SKM-1 treated with dmso at 0.1 percent for 144 hours (cell line): ENCODE measurements around the gene GUCA1A.

Experiments used
- DNase-seq: peaks from one replicate; lab custom pipeline; 2025; ENCODE audit not compliant: unreplicated experiment; lab: John Stamatoyannopoulos, UW

GUCA1A gene

GRCh38 chr6:42173101-42173500 is at the start of gene GUCA1A:
TSS of gene GUCA1A (plus strand) at chr6:42173364. CDS start at chr6:42173614, 250 bp downstream.
- DNase-seq, result no peak

- DNase-seq, result no peak
These were observed 49.6 kb upstream of the GUCA1A start for GRCh38 chr6:42123379-42124103.

DNA sequence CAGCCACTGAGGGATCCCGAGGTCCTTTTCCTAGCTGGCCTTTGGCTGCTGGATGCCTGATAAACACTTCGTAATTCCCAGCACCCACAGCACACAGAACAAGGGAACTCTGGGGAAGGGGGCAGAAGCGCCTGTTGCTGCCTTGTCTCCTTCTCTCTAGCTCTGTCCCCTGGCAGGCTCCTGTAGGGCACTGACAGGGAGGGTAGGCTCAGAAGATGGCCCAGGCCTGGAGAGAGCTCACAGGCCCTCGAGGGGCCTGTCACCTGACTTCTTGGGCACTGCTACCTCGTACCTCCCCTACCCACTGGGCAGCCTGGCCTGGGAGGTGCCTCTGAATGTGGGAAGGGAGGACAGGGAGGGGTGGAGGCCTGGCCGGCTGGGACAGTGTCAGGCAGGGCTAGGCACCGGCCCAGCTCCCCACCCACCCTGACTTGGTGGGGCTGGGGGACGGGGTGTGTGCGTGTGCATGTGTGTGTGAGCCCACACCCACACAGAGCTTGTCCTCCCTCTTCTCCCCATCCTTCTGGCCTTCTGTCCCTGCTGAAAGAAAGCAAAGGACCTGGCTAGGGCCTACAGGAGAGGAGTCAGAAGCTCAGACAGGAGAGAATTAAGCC is 48.8 kb upstream of the GUCA1A start:
- DNase-seq, result no peak

DNA sequence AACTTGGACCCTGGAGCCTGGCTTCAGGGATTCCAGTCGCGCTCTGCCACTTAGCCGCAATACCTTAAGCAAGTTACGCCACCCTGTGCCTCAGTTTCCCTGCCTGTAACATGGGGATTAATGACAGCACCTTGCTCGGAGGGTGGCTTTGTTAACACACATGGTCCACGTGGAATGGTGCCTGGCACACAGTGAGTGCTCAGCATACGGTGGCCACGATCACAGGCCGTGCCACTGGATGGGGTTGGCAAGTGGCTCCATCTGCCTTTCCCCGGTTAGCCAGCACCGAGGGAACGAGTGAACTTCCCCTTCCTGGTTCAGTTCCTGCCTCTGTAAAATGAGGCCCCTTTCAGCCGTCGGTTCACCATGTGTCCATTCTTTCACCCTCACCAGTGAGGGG is 47.9 kb upstream of the GUCA1A start:
- no peak for DNase-seq

GRCh38 chr6:42125663-42126062 is 47.5 kb upstream of the GUCA1A start:
- DNase-seq, result no peak

DNA sequence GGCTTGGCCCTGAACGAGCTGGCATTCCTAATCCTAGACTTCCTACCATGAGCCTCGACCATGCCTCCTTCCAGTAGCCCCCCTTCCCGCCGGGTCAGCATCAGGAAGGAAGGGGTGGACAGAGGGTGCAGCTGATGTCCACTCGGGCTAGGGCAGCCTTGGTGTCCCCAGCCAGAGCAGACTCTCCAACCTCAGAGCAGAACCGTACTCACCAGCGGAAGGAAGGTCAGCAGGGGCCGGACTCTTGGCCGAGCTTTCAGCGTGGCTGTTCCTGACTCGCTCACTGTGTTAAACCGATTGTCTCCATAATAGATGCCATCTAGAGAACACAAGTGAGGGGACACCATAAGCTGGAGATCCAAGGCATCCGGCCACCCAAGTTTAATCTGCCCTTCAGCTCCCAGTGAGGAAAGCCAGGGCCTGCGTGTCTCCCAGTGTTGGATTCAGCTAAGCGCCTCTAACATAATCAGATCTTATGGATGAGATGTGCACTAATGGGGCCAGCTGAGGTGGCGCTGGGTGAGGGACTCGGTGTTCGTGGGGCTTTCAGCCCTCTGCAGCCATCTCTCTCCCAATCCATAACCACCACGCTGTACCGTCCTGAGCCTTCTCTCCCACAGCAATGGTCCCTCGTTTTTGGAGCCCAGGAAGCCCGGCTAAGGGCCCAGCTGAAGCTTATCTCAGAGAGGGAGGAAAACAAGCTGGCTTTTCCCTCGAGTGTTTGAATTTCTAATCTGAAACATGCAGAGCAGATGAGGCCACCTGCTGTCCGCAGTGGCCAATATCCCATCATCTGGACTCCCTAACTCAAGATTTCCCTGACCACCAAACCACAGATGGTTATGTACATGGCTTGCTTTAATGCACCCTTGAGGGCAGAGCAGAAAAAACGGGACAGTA is 44.5 kb upstream of the GUCA1A start:
- no peak for DNase-seq

DNA sequence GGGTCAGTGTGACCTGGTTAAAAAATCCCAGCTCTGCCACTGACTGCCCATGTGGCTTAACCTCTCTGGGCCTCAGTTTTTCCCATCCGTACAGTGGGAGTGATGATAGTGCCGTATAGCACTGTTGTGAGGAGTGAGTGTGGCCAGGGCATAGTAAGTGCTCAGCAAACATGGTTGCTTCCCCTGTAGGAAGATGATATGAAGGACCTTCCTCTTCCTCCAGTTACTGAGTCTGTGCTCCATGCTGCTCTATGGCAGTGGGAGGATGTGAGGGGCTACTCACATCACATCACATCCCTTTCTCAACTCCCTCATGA is 43.8 kb upstream of the GUCA1A start:
- no peak for DNase-seq

- DNase-seq, result no peak
These were observed 41.6 kb upstream of the GUCA1A start for GRCh38 chr6:42131531-42131930.

DNA sequence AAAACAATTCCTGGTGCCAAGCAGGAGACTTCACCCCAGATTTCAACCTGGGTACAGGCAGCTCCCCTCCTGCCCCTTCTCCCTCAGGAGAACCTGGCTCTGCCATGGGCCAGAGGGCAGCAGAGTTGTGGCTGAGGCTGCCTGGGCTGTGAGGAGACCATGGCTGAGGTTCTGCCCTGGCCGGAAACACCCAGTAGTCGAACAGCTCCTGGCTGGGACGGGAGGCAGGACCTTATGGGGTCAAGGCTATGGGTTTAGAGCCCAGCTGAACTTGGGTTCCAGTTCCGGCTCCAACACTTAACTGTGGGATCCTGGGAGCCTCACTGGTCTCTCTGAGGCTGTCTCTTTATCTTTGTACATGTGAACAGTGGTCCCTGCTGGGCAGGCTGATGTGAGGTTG is 39.2 kb upstream of the GUCA1A start:
- no peak for DNase-seq

DNA sequence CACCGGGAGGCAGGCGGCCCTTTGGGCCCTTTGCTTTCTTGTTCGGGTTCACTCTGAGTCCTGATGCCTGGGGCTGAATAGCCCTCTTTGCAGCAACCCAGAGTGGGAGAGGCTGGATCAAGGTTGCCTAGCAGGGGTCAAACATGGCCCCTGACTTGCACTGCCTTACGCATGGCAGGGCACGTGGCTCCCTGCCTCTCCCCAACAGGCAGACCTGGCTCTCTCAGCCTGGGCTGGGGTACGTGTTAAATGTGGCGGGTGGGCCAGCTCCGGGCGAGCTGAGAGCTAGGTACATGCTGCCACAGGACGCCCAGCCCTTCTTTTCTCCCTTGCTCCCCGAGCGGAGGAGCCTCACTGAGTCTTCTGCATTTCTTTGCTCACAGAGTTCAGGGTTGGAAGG is 38.0 kb upstream of the GUCA1A start:
- DNase-seq, result no peak

DNA sequence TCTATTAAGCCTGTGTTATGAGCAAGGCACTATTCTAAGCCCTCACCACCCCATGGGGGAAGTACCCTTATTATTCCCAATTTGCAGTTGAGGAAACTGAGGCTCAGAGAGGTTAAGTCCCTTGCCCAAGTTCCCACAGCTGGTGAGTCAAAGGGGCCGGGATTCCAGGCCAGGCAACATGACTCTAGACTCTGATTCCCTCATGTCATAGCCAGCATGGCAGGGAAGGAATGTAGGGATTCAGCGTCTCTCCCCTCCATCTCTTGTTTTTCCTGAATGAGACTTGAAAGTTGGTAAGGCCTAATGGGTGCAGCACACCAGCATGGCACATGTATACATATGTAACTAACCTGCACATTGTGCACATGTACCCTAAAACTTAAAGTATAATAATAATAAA is 37.4 kb upstream of the GUCA1A start:
- no peak for DNase-seq

- no peak for DNase-seq
These were observed 36.5 kb upstream of the GUCA1A start for GRCh38 chr6:42136508-42137193.

DNA sequence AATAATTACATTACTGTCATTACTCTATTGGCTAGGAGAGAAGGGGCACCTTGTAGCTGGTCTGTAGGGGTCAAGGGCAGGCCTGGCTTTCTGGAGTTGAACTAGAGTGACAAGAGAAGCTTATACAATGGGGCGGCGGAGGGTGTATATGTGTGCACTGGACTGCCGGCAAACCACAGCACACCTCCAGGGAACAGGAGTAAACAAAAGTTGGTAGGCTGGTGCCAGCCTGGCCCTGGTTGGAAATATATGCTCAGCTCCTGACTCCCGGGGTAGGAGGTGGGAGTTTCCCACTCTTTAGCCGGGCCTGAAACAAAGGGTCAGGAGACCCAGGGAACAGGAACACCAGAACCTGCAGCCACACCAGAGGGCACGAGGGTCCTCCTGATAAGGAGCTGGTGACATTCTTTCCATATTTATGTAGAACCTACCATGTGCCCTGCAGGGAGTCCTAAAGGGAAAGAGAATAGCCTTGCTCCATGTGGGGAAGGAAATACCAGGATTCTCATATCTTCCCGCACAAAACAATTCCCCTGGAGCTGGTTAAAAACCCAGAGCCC is 35.9 kb upstream of the GUCA1A start:
- DNase-seq, result no peak

- DNase-seq, result no peak
These were observed 35.0 kb upstream of the GUCA1A start for GRCh38 chr6:42138190-42138589.

- DNase-seq, result no peak
These were observed 34.2 kb upstream of the GUCA1A start for GRCh38 chr6:42138630-42139619.

DNA sequence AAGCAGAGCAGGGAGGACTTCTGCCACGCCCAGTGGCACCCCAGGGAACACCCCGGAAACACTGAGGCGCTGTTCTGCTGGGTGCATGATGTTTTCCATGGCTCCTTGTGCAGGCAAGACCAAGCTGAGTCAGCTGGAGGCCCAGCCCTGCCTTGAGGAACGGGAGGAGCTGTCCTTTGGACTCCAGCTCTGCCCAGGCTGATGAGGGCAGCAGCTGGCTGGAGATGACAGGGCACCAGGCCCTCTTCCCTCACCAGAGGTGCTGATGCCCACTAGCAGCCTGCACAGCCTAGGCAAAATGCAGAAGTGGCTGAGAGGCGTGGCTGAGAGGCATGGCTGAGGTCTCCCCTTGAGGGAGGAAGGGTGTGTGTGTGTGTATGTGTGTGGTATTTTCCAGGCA is 33.1 kb upstream of the GUCA1A start:
- peak; percentile 49 for DNase-seq

GRCh38 chr6:42140756-42141602 is 32.2 kb upstream of the GUCA1A start:
- DNase-seq, result no peak

DNA sequence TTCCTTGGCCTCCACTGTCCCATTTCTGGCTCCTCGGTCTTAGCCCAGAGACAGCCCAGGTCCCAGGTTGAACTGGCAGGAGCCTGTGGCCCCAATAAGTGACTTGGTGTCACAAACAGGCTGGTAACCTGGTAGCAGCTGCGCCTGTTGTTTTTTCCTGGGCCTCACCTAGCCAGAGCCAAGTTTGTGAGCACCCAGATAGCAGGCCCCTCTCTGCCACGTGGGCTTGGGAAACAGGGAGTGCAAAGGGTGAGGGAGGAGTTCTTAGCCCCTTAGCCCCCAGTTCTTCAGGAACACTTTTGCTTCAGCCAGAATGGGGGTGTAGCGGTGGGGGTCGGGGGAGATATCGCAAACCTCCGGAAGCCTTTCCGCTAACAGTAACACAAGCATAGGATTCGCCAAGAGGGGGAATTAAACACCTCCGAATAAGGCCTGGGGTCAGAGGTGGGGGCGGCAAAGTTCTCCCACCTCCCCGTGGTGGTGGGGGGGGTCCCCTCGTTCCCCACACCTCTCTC is 31.5 kb upstream of the GUCA1A start:
- DNase-seq, result no peak
